Kidney (tissue), 14 donors: Measurements from ENCODE around the gene EPS8. TPM values are rescaled to one million over a fixed set of nuclear protein-coding genes. Genes with fewer than 3 reads are reported as not detected.

ENCODE experiments used
- DNase-seq, 5 donors: peaks; one replicate each; pipeline ENCODE4 v3.0.0-alpha.2; 2013 to 2020
- FAIRE-seq: peaks from 2 replicates; lab custom pipeline; 2012; peaks lifted over from hg19 to GRCh38; lab: Jason Lieb, UNC
- H3K27ac ChIP-seq, 2 donors: one replicate each; pipeline ENCODE4 v1.7.0; 2013; ENCODE audit warnings: low read depth in 2 of 2, low read length in 2 of 2, inconsistent platforms in 1 of 2
- H3K27me3 ChIP-seq: one replicate; pipeline ENCODE4 v1.7.1; 2013; ENCODE audit warnings: low read length, inconsistent platforms; ENCODE audit not compliant: control insufficient read depth, insufficient read depth
- H3K36me3 ChIP-seq, 3 donors: one replicate each; pipeline versions ENCODE4 v1.7.0 to v1.7.1; 2013; ENCODE audit warnings: low read length in 3 of 3, control low read depth in 1 of 3, inconsistent platforms in 1 of 3; ENCODE audit not compliant: insufficient read depth in 3 of 3, control insufficient read depth in 2 of 3
- H3K4me1 ChIP-seq, 3 donors: one replicate each; pipeline versions ENCODE4 v1.7.0 to v1.7.1; 2013; ENCODE audit warnings: low read length in 3 of 3, inconsistent platforms in 1 of 3, low read depth in 1 of 3; ENCODE audit not compliant: control insufficient read depth in 2 of 3, insufficient read depth in 2 of 3
- H3K4me3 ChIP-seq, 3 donors: one replicate each; pipeline versions ENCODE4 v1.7.0 to v1.8.1; 2013; ENCODE audit warnings: low read length in 3 of 3, control low read depth in 1 of 3, inconsistent platforms in 1 of 3
- H3K9ac ChIP-seq, 3 donors: one replicate each; pipeline versions ENCODE4 v1.7.0 to v1.7.1; 2013; ENCODE audit warnings: low read length in 3 of 3, control low read depth in 1 of 3, inconsistent platforms in 1 of 3
- H3K9me3 ChIP-seq, 3 donors: one replicate each; pipeline versions ENCODE4 v1.7.0 to v1.7.1; 2013; ENCODE audit warnings: low read length in 3 of 3, control low read depth in 1 of 3, inconsistent platforms in 1 of 3; ENCODE audit not compliant: control insufficient read depth in 2 of 3, insufficient read depth in 1 of 3
- CTCF ChIP-seq: IDR thresholded peaks from 3 replicates; pipeline ENCODE4 v1.5.1; 2012; ENCODE audit warnings: mild to moderate bottlenecking, moderate library complexity, borderline replicate concordance; ENCODE audit not compliant: insufficient read depth; ENCODE audit errors: extremely low read depth
- intact Hi-C: fragments of 100-400 bp; cut with DNase I; formaldehyde crosslinking; loops from one replicate; pipeline ENCODE4 v1.11.1; 2022
- polyA plus RNA-seq: library from polyadenylated mRNA; stranded (reverse); fragments of 350-450 nt; fragmentation: Illumina TruSeq; extraction: RNeasy Lipid Tissue Mini Kit (QIAGEN cat#74804); gene quantifications from one replicate; pipeline ENCODE4 v1.2.3, GENCODE V29; 2014; ENCODE audit warnings: low read depth, low replicate concordance; ENCODE audit not compliant: insufficient read depth
- total RNA-seq: library from RNA; stranded (reverse); fragmentation: NEBNext Ultra II Directional; extraction: Animal tissue kit (Norgen Biotek cat#: 25700); gene quantifications from one replicate; pipeline ENCODE4 v1.2.1, GENCODE V29; 2021
- donor health status: control.
- donor health status: control.
- donor health status: control.
- donor health status: control.
- donor health status: control.
- donor health status: DM: yes; HTN: yes; CAD: no.
- donor health status: Normal renal cell carcinoma (clear cell type).

The EPS8 gene
- total and polyA plus RNA-seq, 2 donors from 2014 or later: 33.9 to 80.3 TPM

- no peak for TF ChIP-seq CTCF
- intact Hi-C loops: no loop called here
- DNase-seq (peak in 1 of 5 donors; percentile 47), FAIRE-seq (no peak)
- H3K27me3 ChIP-seq: no peaks in the 10 kb centered on the region
- no peaks in the 10 kb centered on the region for H3K9me3 ChIP-seq
- H3K4me1 ChIP-seq: no peaks in the 10 kb centered on the region
- no peak overlapping the region for H3K4me3 ChIP-seq
- no peak overlapping the region for H3K9ac ChIP-seq
- no peak overlapping the region for H3K27ac ChIP-seq
- H3K36me3 ChIP-seq: no peaks in the 10 kb centered on the region
Measured at GRCh38 chr12:15581006-15581405, 208.2 kb downstream of the EPS8 start.

DNA sequence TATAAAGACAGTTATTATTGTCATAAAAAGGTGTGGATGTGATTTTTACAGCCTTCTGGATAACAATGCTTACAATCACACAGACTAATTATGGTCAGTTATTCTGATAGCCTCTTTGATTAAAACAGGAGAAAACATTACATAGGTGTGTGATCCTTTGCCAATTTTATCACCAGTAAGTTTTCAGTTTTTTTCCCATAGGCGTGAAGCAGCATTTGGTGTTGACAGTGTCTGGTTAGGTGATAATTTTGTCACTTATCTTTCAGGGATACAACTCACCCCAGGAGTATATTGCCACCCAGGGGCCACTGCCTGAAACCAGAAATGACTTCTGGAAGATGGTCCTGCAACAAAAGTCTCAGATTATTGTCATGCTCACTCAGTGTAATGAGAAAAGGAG is 208.8 kb downstream of the EPS8 start:
- Histone ChIP-seq H3K27ac (no peak overlapping the region), H3K36me3 (no peaks in the 10 kb centered on the region), H3K4me1 (no peaks in the 10 kb centered on the region), H3K9me3 (no peaks in the 10 kb centered on the region), H3K9ac (no peak overlapping the region), H3K4me3 (no peak overlapping the region), H3K27me3 (no peaks in the 10 kb centered on the region)
- no peak for FAIRE-seq
- intact Hi-C loops: no loop called here
- TF ChIP-seq CTCF: no peak
- no peak for DNase-seq

DNA sequence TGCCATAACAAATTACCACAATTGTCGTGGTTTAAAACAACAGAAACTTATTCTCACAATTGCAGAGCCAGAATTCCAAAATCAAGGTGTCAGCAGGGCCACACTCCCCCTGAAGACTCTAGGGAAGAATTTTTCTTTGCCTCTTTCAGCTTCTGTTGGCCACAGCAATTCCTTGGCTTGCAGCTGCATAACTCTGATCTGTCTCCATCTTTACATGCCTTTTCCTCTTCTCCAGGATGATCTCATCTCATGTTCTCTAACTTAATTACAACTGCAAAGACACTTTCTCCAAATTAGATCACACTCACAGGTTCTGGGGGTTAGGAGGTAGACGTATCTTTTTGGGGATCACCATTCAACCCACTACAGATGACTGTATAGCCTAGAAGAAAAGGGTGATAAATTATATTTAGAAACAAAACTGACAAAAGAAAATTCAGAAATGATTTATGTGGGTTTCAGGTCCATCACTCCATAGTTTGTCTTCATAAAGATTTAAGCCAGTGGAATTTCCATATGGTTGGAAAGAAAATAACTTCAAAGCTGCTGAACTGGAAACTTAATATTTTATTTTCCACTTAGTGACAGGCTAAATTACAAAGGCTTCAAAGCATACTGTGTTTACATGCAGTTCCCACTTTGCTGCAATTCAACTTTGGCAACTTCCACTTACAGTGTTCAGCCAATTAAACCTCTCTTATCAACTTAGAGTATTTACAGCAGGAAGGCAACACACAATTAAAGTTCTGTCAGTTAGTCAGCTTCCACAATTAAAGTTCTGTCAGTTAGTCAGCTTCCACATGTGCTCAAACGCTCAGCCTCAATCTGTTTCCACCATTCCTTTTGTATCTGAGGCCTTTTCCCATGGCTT is 213.3 kb downstream of the EPS8 start:
- H3K9me3 ChIP-seq: no peaks in the 10 kb centered on the region
- no peak overlapping the region for H3K27ac ChIP-seq
- no peaks in the 10 kb centered on the region for H3K4me1 ChIP-seq
- peak in 2 of 5 donors; percentile 69 to 85 for DNase-seq
- no peak for TF ChIP-seq CTCF
- no peaks in the 10 kb centered on the region for H3K36me3 ChIP-seq
- no peak overlapping the region for H3K4me3 ChIP-seq
- H3K9ac ChIP-seq: no peak overlapping the region
- FAIRE-seq: no peak
- H3K27me3 ChIP-seq: no peaks in the 10 kb centered on the region
- intact Hi-C loops: no loop called here
